Activated naive CD8-positive, alpha-beta T cell treated with anti-CD3 and anti-CD28 coated beads, Interleukin-2, amount 50 U/mL, for 24 hours (primary cell): ENCODE results near the gene DOCK4.

Source experiments
- ATAC-seq: fragments of 150-1000 bp; cut with Tn5 transposase; one replicate; pipeline ENCODE4 v1.10.0; 2021
- DNase-seq: peaks from one replicate; pipeline ENCODE4 v3.0.0; 2021
- H3K27ac Mint-ChIP-seq: one replicate; pipeline ENCODE4 v1.8.0; 2021; ENCODE audit warnings: mild to moderate bottlenecking, mixed read lengths
- H3K27me3 Mint-ChIP-seq: one replicate; pipeline ENCODE4 v1.8.0; 2021; ENCODE audit warnings: mixed read lengths
- H3K36me3 Mint-ChIP-seq: one replicate; pipeline ENCODE4 v1.8.0; 2021; ENCODE audit warnings: low read depth, mixed read lengths
- H3K4me1 Mint-ChIP-seq: one replicate; pipeline ENCODE4 v1.8.0; 2021; ENCODE audit warnings: mixed read lengths
- H3K4me3 Mint-ChIP-seq: one replicate; pipeline ENCODE4 v1.8.0; 2021; ENCODE audit warnings: mild to moderate bottlenecking, moderate library complexity, mixed read lengths
- H3K9me3 Mint-ChIP-seq: one replicate; pipeline ENCODE4 v1.8.0; 2021; ENCODE audit warnings: mixed read lengths

Gene DOCK4

GRCh38 chr7:112001091-112001826, 204.9 kb downstream of the DOCK4 start:
- Mint-ChIP-seq H3K27ac (no peak overlapping the region), H3K4me3 (no peak overlapping the region), H3K9me3 (no peaks in the 10 kb centered on the region), H3K27me3 (no peaks in the 10 kb centered on the region), H3K36me3 (no peaks in the 10 kb centered on the region), H3K4me1 (no peaks in the 10 kb centered on the region)
- no peak for ATAC-seq
- no peak for DNase-seq

GRCh38 chr7:111998326-111998725, 207.9 kb downstream of the DOCK4 start:
- no peaks in the 10 kb centered on the region for H3K36me3 Mint-ChIP-seq
- no peaks in the 10 kb centered on the region for H3K4me1 Mint-ChIP-seq
- H3K9me3 Mint-ChIP-seq, result no peaks in the 10 kb centered on the region
- DNase-seq (no peak), ATAC-seq (no peak)
- no peaks in the 10 kb centered on the region for H3K27me3 Mint-ChIP-seq
- no peak overlapping the region for H3K27ac Mint-ChIP-seq
- H3K4me3 Mint-ChIP-seq, result no peak overlapping the region

- no peaks in the 10 kb centered on the region for H3K9me3 Mint-ChIP-seq
These were observed 208.7 kb downstream of the DOCK4 start for GRCh38 chr7:111997546-111997945.

GRCh38 chr7:111992601-111993000, 213.6 kb downstream of the DOCK4 start:
- ATAC-seq, result no peak
- Mint-ChIP-seq H3K9me3 (no peaks in the 10 kb centered on the region), H3K4me3 (no peak overlapping the region), H3K27ac (no peak overlapping the region), H3K36me3 (no peaks in the 10 kb centered on the region), H3K27me3 (no peaks in the 10 kb centered on the region), H3K4me1 (no peaks in the 10 kb centered on the region)
- no peak for DNase-seq

More at GRCh38 chr7:111997546-111997945, 208.7 kb downstream of the DOCK4 start:
- H3K27ac Mint-ChIP-seq, result no peak overlapping the region
- no peaks in the 10 kb centered on the region for H3K36me3 Mint-ChIP-seq
- H3K27me3 Mint-ChIP-seq, result no peaks in the 10 kb centered on the region
- DNase-seq, result no peak
- H3K4me3 Mint-ChIP-seq, result no peak overlapping the region
- no peak for ATAC-seq
- no peaks in the 10 kb centered on the region for H3K4me1 Mint-ChIP-seq

- Mint-ChIP-seq H3K36me3 (no peaks in the 10 kb centered on the region), H3K27ac (no peak overlapping the region), H3K4me3 (no peak overlapping the region), H3K4me1 (no peaks in the 10 kb centered on the region), H3K27me3 (no peaks in the 10 kb centered on the region), H3K9me3 (no peaks in the 10 kb centered on the region)
- no peak for ATAC-seq
- no peak for DNase-seq
These were observed 215.6 kb downstream of the DOCK4 start for GRCh38 chr7:111990643-111991042.

GRCh38 chr7:111987886-111988285, 218.3 kb downstream of the DOCK4 start:
- H3K27ac Mint-ChIP-seq, result no peak overlapping the region
- no peak overlapping the region for H3K4me3 Mint-ChIP-seq
- H3K36me3 Mint-ChIP-seq, result no peaks in the 10 kb centered on the region
- no peaks in the 10 kb centered on the region for H3K4me1 Mint-ChIP-seq
- no peaks in the 10 kb centered on the region for H3K9me3 Mint-ChIP-seq
- ATAC-seq, result no peak
- no peak for DNase-seq
- no peaks in the 10 kb centered on the region for H3K27me3 Mint-ChIP-seq

- H3K27ac Mint-ChIP-seq, result no peak overlapping the region
- H3K9me3 Mint-ChIP-seq, result no peaks in the 10 kb centered on the region
- H3K27me3 Mint-ChIP-seq, result no peaks in the 10 kb centered on the region
- ATAC-seq (no peak), DNase-seq (no peak)
- no peaks in the 10 kb centered on the region for H3K4me1 Mint-ChIP-seq
- H3K4me3 Mint-ChIP-seq, result no peak overlapping the region
- H3K36me3 Mint-ChIP-seq, result no peaks in the 10 kb centered on the region
These were observed 218.9 kb downstream of the DOCK4 start for GRCh38 chr7:111987115-111987826.

- no peaks in the 10 kb centered on the region for H3K9me3 Mint-ChIP-seq
- no peaks in the 10 kb centered on the region for H3K4me1 Mint-ChIP-seq
- H3K27ac Mint-ChIP-seq, result no peak overlapping the region
- DNase-seq (no peak), ATAC-seq (no peak)
- H3K36me3 Mint-ChIP-seq, result no peaks in the 10 kb centered on the region
- H3K27me3 Mint-ChIP-seq, result no peaks in the 10 kb centered on the region
- H3K4me3 Mint-ChIP-seq, result no peak overlapping the region
These were observed 219.6 kb downstream of the DOCK4 start for GRCh38 chr7:111986601-111987000.

GRCh38 chr7:111985798-111986197, 220.4 kb downstream of the DOCK4 start:
- Mint-ChIP-seq H3K27ac (no peak overlapping the region), H3K4me3 (no peak overlapping the region), H3K36me3 (no peaks in the 10 kb centered on the region), H3K4me1 (no peaks in the 10 kb centered on the region), H3K27me3 (no peaks in the 10 kb centered on the region), H3K9me3 (no peaks in the 10 kb centered on the region)
- DNase-seq, result no peak
- ATAC-seq, result no peak

- no peaks in the 10 kb centered on the region for H3K36me3 Mint-ChIP-seq
- no peak overlapping the region for H3K27ac Mint-ChIP-seq
- ATAC-seq, result no peak
- no peak overlapping the region for H3K4me3 Mint-ChIP-seq
- DNase-seq, result no peak
- H3K27me3 Mint-ChIP-seq, result no peaks in the 10 kb centered on the region
- no peaks in the 10 kb centered on the region for H3K4me1 Mint-ChIP-seq
- no peaks in the 10 kb centered on the region for H3K9me3 Mint-ChIP-seq
These were observed 223.4 kb downstream of the DOCK4 start for GRCh38 chr7:111982804-111983203.

- Mint-ChIP-seq H3K4me1 (no peaks in the 10 kb centered on the region), H3K9me3 (no peaks in the 10 kb centered on the region), H3K27ac (no peak overlapping the region), H3K36me3 (no peaks in the 10 kb centered on the region), H3K27me3 (no peaks in the 10 kb centered on the region), H3K4me3 (no peak overlapping the region)
- no peak for DNase-seq
- ATAC-seq, result no peak
These were observed 224.1 kb downstream of the DOCK4 start for GRCh38 chr7:111982133-111982532.

- no peak overlapping the region for H3K27ac Mint-ChIP-seq
- H3K9me3 Mint-ChIP-seq, result no peaks in the 10 kb centered on the region
- DNase-seq (no peak), ATAC-seq (no peak)
- H3K4me1 Mint-ChIP-seq, result no peaks in the 10 kb centered on the region
- H3K36me3 Mint-ChIP-seq, result no peaks in the 10 kb centered on the region
- no peak overlapping the region for H3K4me3 Mint-ChIP-seq
- no peaks in the 10 kb centered on the region for H3K27me3 Mint-ChIP-seq
These were observed 225.5 kb downstream of the DOCK4 start for GRCh38 chr7:111980725-111981124.

GRCh38 chr7:111975346-111975745, 230.9 kb downstream of the DOCK4 start:
- Mint-ChIP-seq H3K36me3 (no peaks in the 10 kb centered on the region), H3K9me3 (no peaks in the 10 kb centered on the region), H3K27me3 (no peaks in the 10 kb centered on the region), H3K4me3 (no peak overlapping the region), H3K27ac (no peak overlapping the region), H3K4me1 (no peaks in the 10 kb centered on the region)
- DNase-seq (no peak), ATAC-seq (no peak)

- no peak for ATAC-seq
- no peak overlapping the region for H3K27ac Mint-ChIP-seq
- DNase-seq, result no peak
- no peaks in the 10 kb centered on the region for H3K36me3 Mint-ChIP-seq
- no peaks in the 10 kb centered on the region for H3K9me3 Mint-ChIP-seq
- H3K4me3 Mint-ChIP-seq, result no peak overlapping the region
- no peaks in the 10 kb centered on the region for H3K4me1 Mint-ChIP-seq
- peaks cover 2% of the 10 kb centered on the region for H3K27me3 Mint-ChIP-seq
These were observed 245.2 kb downstream of the DOCK4 start for GRCh38 chr7:111960984-111961383.

GRCh38 chr7:111958896-111959295, 247.3 kb downstream of the DOCK4 start:
- Mint-ChIP-seq H3K36me3 (no peaks in the 10 kb centered on the region), H3K27ac (no peak overlapping the region), H3K4me1 (no peaks in the 10 kb centered on the region), H3K9me3 (no peaks in the 10 kb centered on the region), H3K4me3 (no peak overlapping the region), H3K27me3 (peaks cover 2% of the 10 kb centered on the region)
- ATAC-seq (no peak), DNase-seq (no peak)
